GM19240 (cell line): Measurements from ENCODE around the gene RNF166.

Experiments used
- DNase-seq: peaks from one replicate; pipeline ENCODE4 v3.0.0; 2011; ENCODE audit warnings: low spot score; ENCODE audit not compliant: insufficient read length

Gene RNF166

GRCh38 chr16:88706965-88707826 lies 988 bp upstream of the RNF166 start:
- DNase-seq: no peak

- DNase-seq: no peak
These were observed 393 bp downstream of the RNF166 start for GRCh38 chr16:88705801-88706228.

DNA sequence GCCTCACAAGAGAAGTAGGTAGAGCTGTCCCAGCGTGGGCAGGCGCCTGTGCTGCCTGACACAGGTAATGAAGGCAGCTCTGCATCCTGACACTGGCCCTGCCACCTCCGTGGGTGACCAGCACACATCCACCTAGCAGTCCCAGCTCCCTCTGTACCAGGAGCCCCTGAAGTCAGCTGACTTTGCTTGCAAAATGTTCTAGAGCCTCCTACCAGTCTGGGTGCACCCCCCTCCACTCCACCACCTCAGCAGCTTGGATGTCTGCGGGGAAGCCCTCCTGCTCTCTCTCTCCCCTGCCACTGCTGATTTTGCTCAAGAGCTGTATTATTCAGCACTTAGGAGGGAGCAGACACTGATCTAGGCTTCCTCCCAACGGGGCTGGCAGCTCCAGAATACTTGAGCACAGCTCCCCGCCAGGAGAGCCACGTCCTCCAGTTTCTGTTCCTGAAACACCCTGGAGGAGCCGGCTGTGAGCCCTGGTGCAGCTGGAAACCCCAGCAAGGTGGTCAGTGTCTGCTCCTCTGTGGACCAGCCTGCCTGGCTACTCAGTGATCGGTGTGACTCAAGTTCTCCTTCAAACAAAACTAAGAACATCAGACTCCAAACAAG lies 1.0 kb downstream of the RNF166 start:
- no peak for DNase-seq

DNA sequence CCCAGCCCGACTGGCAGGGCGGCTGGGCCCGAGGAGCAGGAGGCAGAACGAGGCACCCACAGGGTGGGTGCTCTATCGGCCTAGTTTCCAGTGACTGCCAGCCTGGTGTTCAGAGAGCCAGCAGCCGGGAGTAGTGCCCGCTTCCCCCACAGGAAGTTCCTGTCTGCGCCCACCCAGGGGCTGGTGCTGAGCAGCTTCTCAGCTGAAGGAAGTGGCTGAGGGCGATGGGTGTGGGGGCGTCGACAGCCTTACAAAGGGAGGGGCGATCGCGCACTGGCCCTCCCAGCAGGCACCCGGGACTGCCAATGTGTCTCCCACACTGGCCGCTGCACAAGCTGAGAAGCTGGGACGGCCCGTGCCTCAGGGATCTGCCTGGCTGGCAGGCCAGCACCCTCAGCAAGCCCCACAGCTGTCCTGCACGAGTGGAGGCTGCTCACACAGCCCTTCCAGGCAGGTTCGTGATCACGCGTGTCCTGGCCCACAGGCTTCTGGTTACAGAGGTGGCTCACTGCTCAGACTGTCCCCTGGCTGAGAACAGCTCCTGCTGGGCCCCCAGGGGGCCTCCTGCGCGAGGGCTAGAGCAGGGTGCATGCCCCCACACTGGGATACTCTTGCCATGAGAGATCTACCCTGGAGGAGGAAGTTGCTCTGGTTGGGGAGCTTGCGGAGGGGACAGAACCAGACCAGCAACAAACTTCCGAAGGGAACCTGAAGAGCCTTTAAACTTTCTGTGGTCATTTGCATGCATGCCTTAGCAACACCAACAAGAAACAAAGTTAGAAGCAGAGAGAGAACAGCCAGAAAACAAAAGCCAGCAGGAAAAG lies 2.5 kb downstream of the RNF166 start:
- DNase-seq: no peak

GRCh38 chr16:88702371-88703210 lies 3.6 kb downstream of the RNF166 start:
- DNase-seq: no peak

GRCh38 chr16:88701581-88702370 lies 4.4 kb downstream of the RNF166 start:
- no peak for DNase-seq

DNA sequence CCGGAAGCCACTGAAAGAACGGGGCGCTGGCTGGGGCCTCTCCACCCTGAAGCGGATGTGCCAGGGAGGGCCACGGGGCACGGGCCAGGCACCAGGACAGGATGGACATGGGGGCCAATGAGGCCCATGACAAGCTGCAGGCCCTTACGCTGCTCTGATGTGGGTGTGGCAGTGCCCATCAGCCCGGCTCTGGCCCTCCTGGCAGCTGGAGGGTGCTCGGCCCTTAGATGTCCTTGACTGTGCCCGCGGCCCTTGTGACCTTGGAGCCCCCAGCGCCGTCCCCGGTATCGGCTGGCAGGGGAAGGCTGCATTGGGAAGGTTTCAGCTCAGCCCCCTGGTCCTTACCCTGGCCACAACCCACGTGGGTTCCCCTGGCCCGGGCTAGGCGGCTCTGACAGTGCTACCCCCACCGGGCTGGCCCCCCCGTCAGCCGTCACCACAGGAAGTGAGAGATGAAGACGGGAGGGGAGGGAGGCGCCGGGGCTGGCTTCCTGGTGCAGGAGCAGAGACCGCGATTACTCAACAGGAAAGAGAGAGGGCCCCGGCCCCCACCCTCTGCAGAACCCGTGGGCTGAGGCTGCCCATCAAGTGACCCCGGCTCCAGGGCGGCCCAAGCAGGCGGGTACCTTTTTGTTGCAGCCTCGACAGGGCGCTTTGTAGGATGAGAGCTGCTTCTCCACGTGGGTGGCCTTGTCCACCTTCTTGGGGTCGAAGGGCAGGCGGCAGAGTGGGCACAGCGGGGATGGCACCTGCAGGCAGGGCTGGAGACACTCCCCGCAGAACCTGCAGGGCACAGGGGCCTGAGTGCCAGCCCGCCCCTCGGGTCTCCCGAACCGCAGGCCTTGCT lies 5.3 kb downstream of the RNF166 start:
- peak; percentile 97 for DNase-seq

DNA sequence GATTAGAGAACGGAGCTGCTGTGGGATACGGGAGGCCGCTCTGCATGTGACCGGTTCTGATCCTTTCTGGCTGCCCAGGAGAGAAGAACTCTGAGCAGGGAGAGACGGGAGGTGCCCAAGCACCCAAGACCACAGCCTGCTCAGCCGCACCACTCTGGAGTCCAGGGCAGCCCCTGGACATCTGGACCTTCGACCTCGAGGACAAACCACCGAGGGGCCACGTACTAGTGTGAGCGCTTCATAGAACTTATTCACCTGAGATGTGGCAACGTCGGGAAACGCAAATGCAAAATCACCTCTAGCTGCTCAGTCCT lies 5.9 kb downstream of the RNF166 start:
- DNase-seq: no peak

- DNase-seq: no peak
These were observed 7.0 kb downstream of the RNF166 start for GRCh38 chr16:88699180-88699579.

GRCh38 chr16:88698646-88699045 lies 7.6 kb downstream of the RNF166 start:
- DNase-seq: no peak

- no peak for DNase-seq
These were observed 8.2 kb downstream of the RNF166 start for GRCh38 chr16:88697831-88698615.

- no peak for DNase-seq
These were observed 8.9 kb downstream of the RNF166 start for GRCh38 chr16:88697116-88697830.

DNA sequence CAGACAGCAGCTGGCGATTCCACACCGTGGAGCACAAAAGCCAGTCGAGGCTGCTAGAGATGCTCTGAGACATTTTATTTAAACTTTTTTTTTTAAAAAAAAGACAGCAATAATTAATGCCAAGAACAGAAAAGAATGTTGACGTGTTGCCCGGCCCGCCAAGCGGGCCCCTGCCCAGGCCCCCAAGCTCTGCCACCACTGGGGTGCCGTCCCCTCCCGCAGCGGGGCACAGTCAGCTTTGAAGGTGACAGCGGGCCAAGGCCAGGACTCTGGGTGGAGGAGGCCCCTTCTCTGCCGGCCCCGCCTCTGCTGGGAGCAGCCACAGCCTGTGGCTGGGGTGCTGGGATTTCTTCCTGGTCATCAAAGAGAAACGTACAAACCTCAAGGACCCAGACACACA lies 9.8 kb downstream of the RNF166 start:
- no peak for DNase-seq

- no peak for DNase-seq
These were observed 10.5 kb downstream of the RNF166 start for GRCh38 chr16:88695753-88696152.

DNA sequence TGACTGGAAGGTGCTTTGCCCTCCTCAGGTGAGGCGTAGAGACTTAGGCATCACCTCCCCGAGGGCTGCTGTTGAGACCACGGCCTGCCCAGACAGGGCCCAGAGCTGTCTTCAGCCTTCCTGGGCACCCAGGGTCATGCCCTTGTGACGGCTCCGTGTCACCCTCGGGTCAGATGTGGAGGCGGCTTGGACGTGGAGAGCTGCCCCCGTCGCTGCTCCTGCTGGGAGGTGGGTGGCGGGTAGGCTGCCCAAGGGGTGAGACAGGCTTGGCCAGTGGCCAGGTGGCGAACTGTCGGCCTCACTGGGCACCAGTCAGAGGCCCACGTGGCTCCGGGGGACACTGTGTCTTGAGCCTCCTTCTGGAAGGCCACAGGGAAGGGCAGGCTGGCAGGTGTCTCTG lies 11.0 kb downstream of the RNF166 start:
- DNase-seq: no peak

DNA sequence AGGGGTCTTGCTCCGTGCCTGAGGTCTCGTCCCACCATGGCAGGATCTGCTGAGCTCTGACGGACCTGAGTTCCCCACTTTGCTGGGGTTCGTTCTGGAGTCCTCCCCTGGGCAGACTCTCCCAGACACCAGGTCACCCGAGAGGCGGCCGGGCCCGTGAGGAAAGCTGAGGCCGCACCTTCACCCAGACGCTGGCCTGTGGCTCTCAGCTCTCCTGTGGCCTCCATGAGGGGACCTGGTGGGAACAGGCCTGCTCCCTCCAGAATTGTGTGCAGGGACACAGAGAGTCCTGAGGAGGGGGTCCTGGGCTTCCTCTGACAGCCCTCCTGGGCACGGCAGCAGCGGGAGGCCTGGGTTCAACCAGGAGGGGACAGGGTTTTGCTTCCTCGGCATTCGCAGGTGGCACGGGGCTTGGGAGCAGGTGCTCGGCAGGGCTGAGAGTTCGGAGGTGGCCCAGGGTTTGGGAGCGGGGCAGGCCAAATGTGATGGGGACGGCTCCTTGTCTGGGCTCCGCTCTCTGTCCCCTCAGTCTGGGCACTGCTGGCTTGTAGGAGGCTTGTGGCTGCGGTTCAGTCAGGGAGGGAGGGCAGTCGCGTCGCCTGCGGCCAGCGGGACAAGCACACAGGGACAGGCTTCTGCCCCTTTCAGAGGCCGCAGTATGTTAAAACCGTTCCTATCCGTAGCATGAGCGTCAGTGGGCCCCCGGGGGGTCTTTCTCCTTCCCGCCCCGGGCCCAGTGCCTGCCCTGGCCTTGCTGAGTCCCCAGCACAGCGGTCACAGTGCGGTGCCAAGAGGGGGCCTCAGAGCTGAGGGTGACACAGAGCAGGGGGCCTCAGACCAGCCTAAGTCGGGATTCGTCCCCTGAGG lies 11.8 kb downstream of the RNF166 start:
- no peak for DNase-seq
